T-helper 1 cell treated with Interleukin-12 subunit alpha and Interleukin-12 subunit beta and Interleukin-4 antibody, amounts not matched to agents 30 ng/mL and 1 ng/mL, for 36 hours (primary cell): ENCODE results near the gene ZCCHC17. TPM values are rescaled to one million over a fixed set of nuclear protein-coding genes. Genes with fewer than 3 reads are reported as not detected.

Experiments used
- total RNA-seq: library from RNA; stranded (reverse); gene quantifications from 2 replicates; pipeline ENCODE4 v1.2.3, GENCODE V29; 2022

Gene ZCCHC17
- total RNA-seq, 1 donor from 2014 or later: 20.6 TPM

Other genes with a start within 250 kb of the ZCCHC17 start
- 119 and 121 TPM in 2 replicates for gene PUM1, start 231.3 kb upstream of the ZCCHC17 start, total RNA-seq
- gene NKAIN1, start 57.1 kb upstream of the ZCCHC17 start, total RNA-seq: 0.07 TPM in 1 of 2 replicates, not detected in the other
- 96.7 and 97.9 TPM in 2 replicates for gene SNRNP40, start 244 bp upstream of the ZCCHC17 start, total RNA-seq
- gene FABP3, start 76.0 kb downstream of the ZCCHC17 start, total RNA-seq: not detected in 2 replicates
- gene SERINC2, start 116.2 kb downstream of the ZCCHC17 start, total RNA-seq: 0.10 and 0.29 TPM in 2 replicates